NOMO-1 treated with dmso at 0.1 percent for 144 hours (cell line): ENCODE results near the gene CRACR2A.

Source experiments
- DNase-seq: peaks from one replicate; lab custom pipeline; 2025; ENCODE audit not compliant: unreplicated experiment; lab: John Stamatoyannopoulos, UW

CRACR2A gene

DNA sequence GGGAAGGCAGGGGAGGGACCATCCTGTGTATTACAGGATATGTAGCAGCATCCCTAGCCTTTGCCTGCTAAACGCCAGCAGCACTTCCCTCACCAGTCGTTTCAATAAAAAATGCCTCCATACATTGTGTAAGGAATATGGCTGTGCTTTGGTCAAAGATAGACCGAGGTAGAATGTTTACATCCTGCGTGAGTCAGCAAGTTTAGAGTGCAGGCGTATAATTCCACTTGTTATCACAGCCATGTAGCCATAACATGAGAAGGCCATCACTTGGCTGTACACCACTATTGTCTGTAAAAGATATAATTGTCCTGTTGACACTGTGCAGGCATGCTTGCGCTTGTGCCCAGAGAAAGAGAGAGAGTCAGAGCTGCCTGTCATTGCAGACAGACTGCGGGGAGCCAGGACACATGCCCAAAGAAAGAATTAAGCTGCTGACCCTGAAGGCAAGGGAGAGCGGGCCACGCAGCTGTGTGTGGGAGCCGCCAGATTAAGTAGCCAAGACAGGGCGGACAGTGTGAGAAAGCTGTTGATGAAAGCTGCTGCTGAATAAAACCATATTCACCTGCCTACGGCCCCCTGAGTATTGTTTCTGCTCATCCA, 68.4 kb downstream of the CRACR2A start:
- no peak for DNase-seq

GRCh38 chr12:3683670-3684069, 69.2 kb downstream of the CRACR2A start:
- no peak for DNase-seq

GRCh38 chr12:3681595-3682061, 71.3 kb downstream of the CRACR2A start:
- DNase-seq = no peak

DNA sequence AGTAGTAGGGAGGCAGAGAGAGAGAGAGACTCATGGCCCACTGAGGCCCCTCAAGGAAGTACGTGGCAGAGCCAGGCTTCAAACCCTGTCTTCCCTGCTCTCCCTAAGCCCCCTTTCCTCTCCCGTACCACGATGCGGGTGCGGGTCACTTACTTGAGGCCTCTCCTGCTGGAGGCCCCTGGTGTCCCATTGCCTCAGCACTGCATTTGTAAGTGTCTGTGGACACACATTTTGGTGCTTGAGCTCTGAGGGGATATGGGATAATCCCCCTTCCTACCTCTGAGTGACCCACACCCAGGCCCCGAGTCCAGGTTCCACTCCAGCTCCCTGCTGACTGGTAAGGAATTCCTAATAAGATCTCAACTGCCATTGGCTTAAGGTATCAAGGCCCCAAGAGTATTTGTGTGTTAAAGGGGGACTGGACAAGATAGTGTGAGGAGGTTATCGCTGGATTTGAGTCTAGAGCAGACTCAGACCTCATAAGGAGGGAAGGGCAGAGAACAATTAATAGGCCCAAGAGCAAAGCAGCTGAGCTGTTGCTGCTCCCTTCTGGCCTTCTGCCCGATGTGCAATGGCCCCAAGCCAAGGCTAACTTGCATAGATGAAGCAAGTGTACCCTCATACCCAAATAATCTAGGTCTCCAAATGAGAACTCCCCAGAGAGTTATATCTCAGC, 71.9 kb downstream of the CRACR2A start:
- DNase-seq = no peak

GRCh38 chr12:3679831-3680230, 73.1 kb downstream of the CRACR2A start:
- DNase-seq = no peak

- DNase-seq = no peak
Measured at GRCh38 chr12:3677609-3678008, 75.3 kb downstream of the CRACR2A start.

GRCh38 chr12:3673981-3674708, 78.8 kb downstream of the CRACR2A start:
- no peak for DNase-seq

- no peak for DNase-seq
Measured at GRCh38 chr12:3672113-3672509, 80.8 kb downstream of the CRACR2A start.

- DNase-seq = no peak
Measured at GRCh38 chr12:3671330-3672112, 81.4 kb downstream of the CRACR2A start.

GRCh38 chr12:3670083-3670620, 82.8 kb downstream of the CRACR2A start:
- DNase-seq = no peak

- no peak for DNase-seq
Measured at GRCh38 chr12:3669594-3669993, 83.3 kb downstream of the CRACR2A start.

- no peak for DNase-seq
Measured at GRCh38 chr12:3668479-3669165, 84.3 kb downstream of the CRACR2A start.

DNA sequence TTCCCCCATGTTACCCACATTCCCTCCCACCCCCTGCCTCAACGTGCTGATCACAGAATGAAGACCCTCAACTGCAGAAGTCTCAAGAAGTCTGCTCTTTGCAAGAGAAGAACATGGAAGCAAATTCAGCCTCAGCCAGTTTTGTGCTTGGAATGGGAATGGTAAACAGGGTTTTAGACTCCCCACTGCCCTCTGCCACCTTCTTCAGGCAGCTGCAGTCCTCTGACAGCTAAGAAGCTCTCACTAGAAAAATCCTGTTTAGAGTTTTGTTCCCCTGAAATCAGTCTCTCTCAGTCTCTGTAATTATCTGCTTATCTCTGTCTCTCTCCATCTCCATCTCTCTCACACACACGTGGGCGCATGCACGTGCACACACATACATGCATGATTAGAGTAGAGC, 85.4 kb downstream of the CRACR2A start:
- DNase-seq = no peak

DNA sequence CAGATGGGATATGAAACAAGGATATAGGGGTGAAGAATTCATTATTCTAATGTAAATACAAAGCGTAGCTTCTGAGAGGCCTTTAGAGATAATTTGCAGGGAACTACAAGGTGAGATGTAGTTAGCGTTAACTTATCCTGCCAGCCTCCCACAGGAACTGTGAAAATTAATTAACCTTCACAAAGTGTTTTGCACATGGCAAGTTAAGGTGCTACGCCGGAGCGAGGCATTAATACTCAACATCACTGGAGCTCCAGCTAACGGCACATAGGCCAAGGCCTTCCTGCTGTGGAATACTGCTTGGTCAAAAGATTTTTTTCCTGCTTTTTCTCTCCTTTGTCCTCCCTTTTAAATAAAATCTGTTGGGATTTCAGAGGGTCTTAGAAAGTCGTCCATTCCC, 86.5 kb downstream of the CRACR2A start:
- no peak for DNase-seq

DNA sequence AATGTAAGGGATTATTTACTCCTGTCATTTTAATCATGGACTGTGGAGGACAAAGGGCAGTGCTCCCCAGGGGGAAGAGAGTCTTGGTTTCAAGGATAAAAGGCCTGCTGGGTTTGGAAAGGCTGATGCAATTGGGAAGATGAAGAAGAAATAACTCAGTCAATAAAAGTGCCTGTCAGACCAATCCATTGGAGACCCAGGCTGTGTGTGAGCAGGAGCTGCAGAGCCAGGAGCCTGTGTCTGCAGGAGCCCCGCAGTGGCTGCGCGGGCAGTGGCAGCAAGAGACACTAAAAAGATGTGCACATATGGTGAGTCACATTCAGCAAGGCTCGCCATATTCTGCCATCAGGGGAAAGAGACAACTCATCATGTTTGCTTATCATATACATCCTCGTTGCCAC, 90.4 kb downstream of the CRACR2A start:
- DNase-seq = no peak

DNA sequence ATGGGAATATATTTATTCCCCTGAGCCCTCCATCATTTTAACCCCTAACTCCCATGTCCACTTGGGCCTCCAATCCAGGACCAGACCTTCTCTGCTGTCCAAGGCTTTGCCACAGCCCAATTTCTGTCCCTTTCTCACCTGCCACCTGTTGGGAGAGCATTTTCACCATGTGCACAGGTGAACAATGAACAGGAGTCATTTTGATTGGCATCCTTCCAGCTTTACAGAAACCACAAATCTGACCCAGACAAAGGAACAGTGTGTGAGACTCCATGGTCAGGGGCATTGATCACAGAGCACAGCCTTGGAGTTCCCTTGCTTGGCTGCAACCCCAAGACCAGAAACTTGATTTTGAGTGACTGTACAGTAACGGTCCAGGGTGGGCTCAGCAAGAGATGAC, 91.9 kb downstream of the CRACR2A start:
- no peak for DNase-seq

DNA sequence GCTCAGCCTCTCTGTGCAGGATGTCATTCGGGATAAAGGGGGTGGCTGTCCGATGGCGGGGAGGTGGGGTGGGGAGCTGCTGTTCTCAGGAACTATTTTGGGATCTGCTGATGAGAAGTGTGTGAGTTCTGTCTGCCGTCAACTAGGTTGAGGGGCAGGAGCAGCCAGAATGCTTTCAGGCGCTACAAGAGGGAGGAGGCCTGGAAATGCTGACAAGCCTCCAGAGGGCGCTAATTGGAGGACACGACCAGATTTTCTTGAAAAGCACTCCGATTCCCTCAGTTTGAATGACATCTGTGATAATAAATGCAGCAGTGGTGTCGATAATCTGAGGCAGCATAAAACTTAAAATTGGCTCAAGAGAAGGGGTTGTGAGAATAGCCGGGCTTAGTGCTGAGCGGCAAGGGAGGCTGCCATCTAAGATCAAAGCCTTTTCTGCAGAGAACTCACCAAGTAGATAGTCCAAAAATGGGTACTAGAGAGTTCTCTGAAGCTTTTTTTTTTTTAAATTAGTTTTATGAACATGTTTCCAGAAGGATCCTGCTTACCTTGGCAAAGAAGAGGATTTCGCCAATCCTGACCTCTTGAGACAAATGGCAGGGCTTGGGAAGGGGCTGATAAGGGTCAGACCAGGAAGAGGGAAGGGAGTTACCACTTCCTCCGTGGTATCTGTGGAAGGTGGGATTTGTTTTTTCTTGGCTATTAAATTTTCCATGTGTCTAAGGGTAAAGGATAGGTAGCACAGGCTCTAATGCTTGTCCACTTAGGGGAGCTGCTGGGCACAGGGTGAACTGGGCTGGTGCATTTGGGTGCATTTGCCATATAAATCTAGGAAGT, 94.4 kb downstream of the CRACR2A start:
- no peak for DNase-seq

GRCh38 chr12:3656946-3657622, 95.8 kb downstream of the CRACR2A start:
- no peak for DNase-seq

- DNase-seq = no peak
Measured at GRCh38 chr12:3655328-3655900, 97.5 kb downstream of the CRACR2A start.
